Measurements from ENCODE around the gene ZNF469.

GRCh38 chr16:88345721-88346560 lies 36.8 kb upstream of the ZNF469 start:
- no peak for TF ChIP-seq CTCF (IDR thresholded peaks at IDR 0.05)
- no peak for TF ChIP-seq POLR2A (IDR thresholded peaks at IDR 0.05)
- no peak for TF ChIP-seq EP300 (IDR thresholded peaks at IDR 0.05)

All from upper lobe of left lung (tissue), 4 donors.